IMR-90 (cell line): ENCODE data around the gene TPPP3. TPM values are rescaled to one million over a fixed set of nuclear protein-coding genes. Genes with fewer than 3 reads are reported as not detected.

ENCODE experiments used
- ATAC-seq: fragments of 200-7000 bp; cut with Tn5 transposase; 2 replicates; pipeline ENCODE4 v1.9.1; 2020; ENCODE audit warnings: low read depth, mild to moderate bottlenecking, moderate library complexity
- BruUV-seq: library from RNA; stranded (reverse); fragments of 400-500 nt; replicated peaks from 2 replicates; lab custom pipeline; 2021; lab: Mats Ljungman, UMichigan
- CTCF ChIA-PET: fragments of 300-600 bp; formaldehyde crosslinking; extraction: SDS; loops from one replicate; lab custom pipeline; 2021; ENCODE audit warnings: antibody characterized with exemption; lab: Yijun Ruan, JAX
- POLR2A ChIA-PET: fragments of 300-600 bp; sonication (Branson Sonifier 250); formaldehyde crosslinking; loops from one replicate; lab custom pipeline; 2022; ENCODE audit warnings: antibody characterized with exemption; ENCODE audit not compliant: unreplicated experiment; lab: Charles Lee
- DNase-seq: peaks from one replicate; pipeline ENCODE4 v3.0.0; 2013
- H2AFZ ChIP-seq: replicated peaks from 2 replicates; pipeline ENCODE3; 2013; ENCODE audit warnings: low read length, mild to moderate bottlenecking; ENCODE audit not compliant: poor library complexity
- H2AK5ac ChIP-seq: 2 replicates; pipeline ENCODE4 v1.6.1; 2013; ENCODE audit warnings: low read depth, low read length, inconsistent platforms
- H2AK9ac ChIP-seq: replicated peaks from 2 replicates; pipeline ENCODE3; 2013; ENCODE audit warnings: mild to moderate bottlenecking, low read depth, low read length, moderate library complexity; ENCODE audit not compliant: poor library complexity
- H2BK120ac ChIP-seq: 2 replicates; pipeline ENCODE4 v1.6.1; 2013; ENCODE audit warnings: low read depth, low read length, inconsistent platforms
- H2BK15ac ChIP-seq: 3 replicates; pipeline ENCODE4 v1.6.1; 2013; ENCODE audit warnings: low read depth, low read length, inconsistent platforms
- H2BK20ac ChIP-seq: 2 replicates; pipeline ENCODE4 v1.6.1; 2013; ENCODE audit warnings: low read depth, mild to moderate bottlenecking, inconsistent platforms, low read length, moderate library complexity
- H2BK5ac ChIP-seq: 2 replicates; pipeline ENCODE4 v1.6.1; 2013; ENCODE audit warnings: mild to moderate bottlenecking, low read depth, low read length, inconsistent platforms; ENCODE audit not compliant: poor library complexity, severe bottlenecking
- H3K14ac ChIP-seq: replicated peaks from 2 replicates; pipeline ENCODE4 v1.6.1; 2013; ENCODE audit warnings: low read depth, low read length, inconsistent platforms
- H3K18ac ChIP-seq: 2 replicates; pipeline ENCODE4 v1.6.1; 2013; ENCODE audit warnings: low read depth, low read length, control low read depth
- H3K23ac ChIP-seq: 2 replicates; pipeline ENCODE4 v1.6.1; 2013; ENCODE audit warnings: low read depth, low read length, inconsistent platforms
- H3K27ac ChIP-seq: 2 replicates; pipeline ENCODE4 v1.5.1; 2013; ENCODE audit warnings: mild to moderate bottlenecking, control low read depth, low read length; ENCODE audit not compliant: insufficient read depth
- H3K27me3 ChIP-seq: 2 replicates; pipeline ENCODE4 v1.6.1; 2013; ENCODE audit warnings: low read length; ENCODE audit not compliant: control insufficient read depth, insufficient read depth
- H3K36me3 ChIP-seq: 2 replicates; pipeline ENCODE4 v1.6.1; 2013; ENCODE audit warnings: low read length, mixed read lengths; ENCODE audit not compliant: control insufficient read depth, insufficient read depth
- H3K4ac ChIP-seq: 2 replicates; pipeline ENCODE4 v1.6.1; 2013; ENCODE audit warnings: low read depth, low read length, inconsistent platforms
- H3K4me1 ChIP-seq: 2 replicates; pipeline ENCODE4 v1.6.1; 2013; ENCODE audit warnings: low read length, mixed read lengths; ENCODE audit not compliant: control insufficient read depth, insufficient read depth
- H3K4me2 ChIP-seq: 2 replicates; pipeline ENCODE4 v1.6.1; 2013; ENCODE audit warnings: low read depth, mild to moderate bottlenecking, control low read depth, low read length, moderate library complexity
- H3K4me3 ChIP-seq: 2 replicates; pipeline ENCODE4 v1.5.1; 2013; ENCODE audit warnings: low read depth, mild to moderate bottlenecking, control low read depth, low read length, moderate library complexity; ENCODE audit not compliant: insufficient read depth
- H3K56ac ChIP-seq: 2 replicates; pipeline ENCODE4 v1.6.1; 2013; ENCODE audit warnings: low read length, inconsistent platforms; ENCODE audit not compliant: insufficient read depth; ENCODE audit errors: extremely low read depth
- H3K79me1 ChIP-seq, 2 experiments: 2 replicates each; pipeline ENCODE4 v1.6.1; 2013; ENCODE audit warnings: low read length in 2 of 2, inconsistent platforms in 1 of 2, low read depth in 1 of 2
- H3K9ac ChIP-seq: 2 replicates; pipeline ENCODE4 v1.6.1; 2013; ENCODE audit warnings: low read depth, low read length, control low read depth
- H3K9me1 ChIP-seq: 2 replicates; pipeline ENCODE4 v1.6.1; 2013; ENCODE audit warnings: low read length, inconsistent platforms; ENCODE audit not compliant: insufficient read depth
- H3K9me3 ChIP-seq: 2 replicates; pipeline ENCODE4 v1.6.1; 2013; ENCODE audit warnings: low read length; ENCODE audit not compliant: control insufficient read depth, insufficient read depth
- H4K20me1 ChIP-seq: 2 replicates; pipeline ENCODE4 v1.6.1; 2013; ENCODE audit warnings: low read length, inconsistent platforms; ENCODE audit not compliant: insufficient read depth
- H4K5ac ChIP-seq: 2 replicates; pipeline ENCODE4 v1.6.1; 2013; ENCODE audit warnings: mild to moderate bottlenecking, low read depth, low read length, control low read depth
- H4K8ac ChIP-seq, 2 experiments: 2 replicates each; pipeline ENCODE4 v1.6.1; 2013; ENCODE audit warnings: low read depth in 2 of 2, low read length in 2 of 2, control low read depth in 1 of 2, inconsistent platforms in 1 of 2
- H4K91ac ChIP-seq: 2 replicates; pipeline ENCODE4 v1.6.1; 2013; ENCODE audit warnings: low read depth, low read length, inconsistent platforms; ENCODE audit not compliant: insufficient read depth
- BHLHE40 ChIP-seq: fragments of 150-350 bp; IDR thresholded peaks from 2 replicates; pipeline ENCODE4 v1.6.1; 2016; ENCODE audit warnings: mild to moderate bottlenecking, low read depth, low read length
- CEBPB ChIP-seq: IDR thresholded peaks from 2 replicates; pipeline ENCODE4 v1.6.1; 2012; ENCODE audit warnings: low read depth, low read length, improper control_type of control experiment
- MAFK ChIP-seq: IDR thresholded peaks from 2 replicates; pipeline ENCODE4 v1.6.1; 2012; ENCODE audit warnings: low read depth, low read length, improper control_type of control experiment
- MAZ ChIP-seq: IDR thresholded peaks from 2 replicates; pipeline ENCODE4 v1.6.1; 2012; ENCODE audit warnings: low read depth, mild to moderate bottlenecking, low read length, improper control_type of control experiment, moderate library complexity, borderline replicate concordance
- MXI1 ChIP-seq: IDR thresholded peaks from 2 replicates; pipeline ENCODE4 v1.6.1; 2012; ENCODE audit warnings: low read depth, mild to moderate bottlenecking, low read length, moderate library complexity, borderline replicate concordance
- RFX5 ChIP-seq: IDR thresholded peaks from 2 replicates; pipeline ENCODE4 v1.8.0; 2012; ENCODE audit warnings: low read depth, mild to moderate bottlenecking, low read length, moderate library complexity
- SMC3 ChIP-seq: fragments of 150-350 bp; IDR thresholded peaks from 2 replicates; pipeline ENCODE4 v1.6.1; 2016; ENCODE audit warnings: low read depth, mild to moderate bottlenecking, antibody characterized with exemption, low read length, moderate library complexity
- WGBS, 2 experiments: methylation state at CpG; one replicate each; pipeline versions ENCODE4 v1.1.5 to v1.1.7; 2013; ENCODE audit warnings: missing lambda C conversion rate in 2 of 2; ENCODE audit not compliant: insufficient read length in 1 of 2; ENCODE audit errors: extremely low coverage in 2 of 2; 5-methylcytosine and 5-hydroxymethylcytosine counted together
- dilution Hi-C: fragments of 300-500 bp; cut with HindIII; formaldehyde crosslinking; loops from one replicate; pipeline ENCODE4 v1.14.3; 2018; ENCODE audit warnings: low sequenced_read_pairs; ENCODE audit not compliant: unreplicated experiment
- in situ Hi-C: fragments of 300-500 bp; cut with MboI; formaldehyde crosslinking; loops from 3 replicates; pipeline ENCODE4 v1.14.3; 2019; ENCODE audit warnings: low sequenced_read_pairs, inconsistent platforms, mixed read lengths
- intact Hi-C: fragments of 100-400 bp; cut with micrococcal nuclease; formaldehyde crosslinking; loops from 2 replicates; pipeline ENCODE4 v1.10.0; 2022
- polyA plus RNA-seq, 3 experiments: library from polyadenylated mRNA; depleted of rRNA; stranded (reverse); fragments of >200 nt; gene quantifications; 2 replicates each; pipeline ENCODE4 v1.2.3, GENCODE V29; 2012; ENCODE audit warnings: low replicate concordance in 1 of 3
- total RNA-seq: library from RNA; depleted of rRNA; stranded (reverse); fragments of >200 nt; gene quantifications from 2 replicates; pipeline ENCODE4 v1.2.3, GENCODE V29; 2012
- TF ChIP-seq, protein P1 (sequence below): fragments of 150-350 bp; IDR thresholded peaks from 2 replicates; pipeline ENCODE4 v1.6.1; 2016; ENCODE audit warnings: low read depth, mild to moderate bottlenecking, low read length, moderate library complexity, borderline replicate concordance

Gene TPPP3
- total and polyA plus RNA-seq, 2 of the 4 experiments (the other 2 are of a cell fraction) = 0.54 to 2.4 TPM

DNA sequence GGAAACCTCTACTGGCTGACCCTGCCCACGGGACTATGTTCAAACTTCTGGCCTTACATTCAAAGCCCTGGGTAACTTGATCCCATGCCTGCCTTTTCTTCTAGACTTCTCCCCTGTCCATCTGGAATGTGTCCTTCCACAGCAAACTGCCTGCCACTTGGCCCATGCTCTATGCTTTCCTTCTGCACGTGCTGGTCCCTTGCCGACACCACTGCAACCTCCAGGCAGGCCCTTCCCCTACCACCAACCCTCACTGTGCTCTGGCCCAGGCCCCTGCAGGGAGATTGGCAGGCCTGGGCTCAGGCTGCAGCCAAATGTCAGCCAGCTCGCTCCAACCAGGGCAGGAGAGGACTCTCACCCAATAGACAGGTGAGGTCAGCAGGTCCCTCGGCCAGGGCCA lies 48.6 kb upstream of the TPPP3 start:
- Histone ChIP-seq H4K20me1 (peaks cover 45% of the 10 kb centered on the region), H4K5ac (no peak overlapping the region), H3K36me3 (peaks cover 34% of the 10 kb centered on the region), H3K14ac (no peak overlapping the region), H3K56ac (no peak overlapping the region), H3K27me3 (no peaks in the 10 kb centered on the region), H2BK20ac (no peak overlapping the region), H2AK5ac (no peak overlapping the region), H3K9me3 (no peaks in the 10 kb centered on the region), H3K23ac (no peak overlapping the region), H2BK5ac (no peak overlapping the region), H2AFZ (peak overlapping the region; percentile 49), H2BK15ac (no peak overlapping the region), H3K79me1 (peaks cover 0 to 49% of the 10 kb centered on the region in 2 experiments; a peak in 2 of 4 replicates), H4K91ac (no peak overlapping the region), H2BK120ac (no peak overlapping the region), H3K4me3 (no peak overlapping the region), H3K27ac (no peak overlapping the region), H3K18ac (no peak overlapping the region), H3K9ac (no peak overlapping the region), H3K4me1 (peaks cover 29% of the 10 kb centered on the region), H2AK9ac (no peak overlapping the region), H3K4ac (no peak overlapping the region), H3K4me2 (no peak overlapping the region), H3K9me1 (peaks cover 5% of the 10 kb centered on the region; the same call in 1 of the 2 replicates), H4K8ac (no peak overlapping the region)
- in situ Hi-C loops = no loop called here
- ChIA-PET CTCF (no interaction called here), POLR2A (no interaction called here)
- peak; percentile 38 for ATAC-seq
- dilution Hi-C loops = no loop called here
- BruUV-seq = no TSS peak
- peak; percentile 19 for DNase-seq
- TF ChIP-seq RFX5 (no peak), BHLHE40 (peak; percentile 54; the same call in 1 of the 2 replicates), MXI1 (no peak), SMC3 (no peak), MAFK (no peak), CEBPB (no peak), MAZ (no peak)
- TF ChIP-seq, protein P1, sequence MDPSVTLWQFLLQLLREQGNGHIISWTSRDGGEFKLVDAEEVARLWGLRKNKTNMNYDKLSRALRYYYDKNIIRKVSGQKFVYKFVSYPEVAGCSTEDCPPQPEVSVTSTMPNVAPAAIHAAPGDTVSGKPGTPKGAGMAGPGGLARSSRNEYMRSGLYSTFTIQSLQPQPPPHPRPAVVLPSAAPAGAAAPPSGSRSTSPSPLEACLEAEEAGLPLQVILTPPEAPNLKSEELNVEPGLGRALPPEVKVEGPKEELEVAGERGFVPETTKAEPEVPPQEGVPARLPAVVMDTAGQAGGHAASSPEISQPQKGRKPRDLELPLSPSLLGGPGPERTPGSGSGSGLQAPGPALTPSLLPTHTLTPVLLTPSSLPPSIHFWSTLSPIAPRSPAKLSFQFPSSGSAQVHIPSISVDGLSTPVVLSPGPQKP = no peak
- WGBS, 2 experiments = 14% methylated on average over 2 of the region's 5 CpGs; no CpG with 5 or more reads in 1 of the 2 experiments
- intact Hi-C loops = no loop called here
